AG09319 (cell line): Measurements from ENCODE around the gene PPP1R17.

ENCODE experiments used
- DNase-seq: peaks from one replicate; pipeline ENCODE4 v3.0.0-alpha.2; 2010; ENCODE audit warnings: low read depth; ENCODE audit errors: extremely low read depth
- TF ChIP-seq, protein P1 (sequence below): IDR thresholded peaks from 2 replicates; pipeline ENCODE4 v1.5.1; 2011; ENCODE audit warnings: low read depth, mild to moderate bottlenecking, inconsistent platforms, low read length, moderate library complexity

PPP1R17 gene

DNA sequence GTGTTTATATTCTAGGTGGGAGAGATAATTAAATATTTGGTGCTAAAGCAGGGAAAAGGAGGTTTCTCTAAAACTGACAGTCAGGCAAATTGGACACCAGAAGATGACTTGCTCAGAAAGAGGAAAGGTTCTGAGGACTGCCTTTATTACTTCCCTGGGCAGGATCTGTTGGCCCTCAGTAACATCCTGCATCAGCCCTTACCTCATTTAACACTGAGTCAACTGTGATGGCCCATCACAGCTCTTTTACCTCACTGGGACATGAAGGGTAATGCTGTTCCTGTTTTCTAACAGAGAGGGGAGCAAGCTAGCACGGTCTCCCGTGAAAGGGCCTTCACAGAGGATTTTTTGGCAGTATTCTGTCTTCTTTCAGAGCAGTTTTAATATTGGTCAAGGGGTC, 12.0 kb downstream of the PPP1R17 start:
- TF ChIP-seq, protein P1, sequence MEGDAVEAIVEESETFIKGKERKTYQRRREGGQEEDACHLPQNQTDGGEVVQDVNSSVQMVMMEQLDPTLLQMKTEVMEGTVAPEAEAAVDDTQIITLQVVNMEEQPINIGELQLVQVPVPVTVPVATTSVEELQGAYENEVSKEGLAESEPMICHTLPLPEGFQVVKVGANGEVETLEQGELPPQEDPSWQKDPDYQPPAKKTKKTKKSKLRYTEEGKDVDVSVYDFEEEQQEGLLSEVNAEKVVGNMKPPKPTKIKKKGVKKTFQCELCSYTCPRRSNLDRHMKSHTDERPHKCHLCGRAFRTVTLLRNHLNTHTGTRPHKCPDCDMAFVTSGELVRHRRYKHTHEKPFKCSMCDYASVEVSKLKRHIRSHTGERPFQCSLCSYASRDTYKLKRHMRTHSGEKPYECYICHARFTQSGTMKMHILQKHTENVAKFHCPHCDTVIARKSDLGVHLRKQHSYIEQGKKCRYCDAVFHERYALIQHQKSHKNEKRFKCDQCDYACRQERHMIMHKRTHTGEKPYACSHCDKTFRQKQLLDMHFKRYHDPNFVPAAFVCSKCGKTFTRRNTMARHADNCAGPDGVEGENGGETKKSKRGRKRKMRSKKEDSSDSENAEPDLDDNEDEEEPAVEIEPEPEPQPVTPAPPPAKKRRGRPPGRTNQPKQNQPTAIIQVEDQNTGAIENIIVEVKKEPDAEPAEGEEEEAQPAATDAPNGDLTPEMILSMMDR, result no peak
- DNase-seq, result no peak

DNA sequence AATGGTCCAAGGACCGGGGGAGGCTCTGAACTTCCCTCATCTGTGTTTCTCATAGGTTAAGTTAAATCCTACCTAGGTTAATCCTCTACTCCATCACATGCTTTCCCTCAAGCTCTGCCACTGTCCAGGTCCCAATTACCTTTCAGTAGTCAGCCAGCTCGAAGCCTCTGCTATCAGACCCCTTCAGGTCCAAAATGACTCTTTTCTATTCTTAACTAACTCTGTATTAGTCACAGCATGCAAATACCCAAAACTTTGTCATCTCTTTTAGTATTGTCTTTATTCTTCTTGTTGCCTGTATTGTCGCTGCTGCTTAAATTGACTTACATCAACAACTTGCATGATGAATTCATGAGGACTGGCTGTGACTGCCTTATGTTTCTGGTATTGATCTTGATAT, 15.3 kb downstream of the PPP1R17 start:
- no peak for DNase-seq
- TF ChIP-seq, protein P1, result no peak

DNA sequence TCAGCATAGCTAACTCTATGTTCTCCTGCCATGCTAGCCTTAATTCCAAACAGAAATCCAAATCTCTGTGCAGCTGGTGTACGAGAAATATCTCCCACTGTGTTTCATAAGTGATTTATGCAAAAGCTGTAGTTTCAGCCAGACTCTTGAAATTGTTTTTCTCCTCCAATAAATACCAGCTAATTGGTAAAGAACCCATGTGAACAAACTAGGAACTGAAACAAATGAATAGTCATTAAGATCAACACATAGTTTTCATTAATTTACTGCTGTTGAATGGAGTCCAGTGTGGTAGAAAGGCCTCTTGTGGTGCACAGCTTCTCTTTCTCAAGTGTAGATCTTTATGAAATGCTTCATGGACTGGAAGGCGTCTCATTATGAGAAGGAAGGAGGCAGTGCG, 18.4 kb downstream of the PPP1R17 start:
- DNase-seq, result no peak
- TF ChIP-seq, protein P1, result no peak

DNA sequence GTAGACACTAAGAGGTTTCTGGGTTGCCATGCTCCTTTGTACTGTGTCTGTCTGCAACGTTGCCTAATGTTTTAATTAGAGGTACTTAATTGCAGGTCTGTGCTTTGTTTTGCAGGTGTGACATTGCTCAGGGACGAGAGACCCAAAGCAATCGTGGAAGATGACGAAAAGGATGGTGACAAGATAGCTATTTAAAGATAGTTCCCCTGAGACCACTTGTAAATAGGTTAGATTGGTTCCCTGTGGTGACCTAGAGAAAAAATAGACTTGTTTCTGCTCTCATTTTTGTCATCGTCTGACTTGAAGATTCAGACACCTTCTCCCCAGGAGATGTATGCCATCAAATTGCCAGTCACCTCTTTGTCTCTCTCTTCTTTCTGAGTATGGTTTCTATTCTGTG, 20.1 kb downstream of the PPP1R17 start:
- no peak for DNase-seq
- TF ChIP-seq, protein P1, result no peak

DNA sequence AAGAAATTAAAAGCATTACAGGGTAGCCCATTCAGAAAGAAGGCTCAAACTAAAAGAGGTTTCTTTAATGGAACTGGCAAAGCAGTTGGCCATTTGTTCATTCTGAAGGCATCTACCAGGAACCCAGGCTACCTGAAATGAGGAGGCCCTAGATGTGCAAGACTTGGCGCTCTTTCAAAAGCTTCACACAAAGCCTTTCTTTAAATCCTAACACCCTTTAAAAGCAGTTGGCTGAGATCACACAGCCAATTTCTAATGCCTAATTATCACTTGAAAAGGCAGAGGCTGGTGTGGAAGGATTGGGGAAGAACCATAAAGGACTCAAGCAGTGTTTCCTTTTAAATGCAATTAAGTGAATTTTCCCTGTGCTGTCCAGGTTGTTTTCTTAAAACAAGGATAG, 23.2 kb downstream of the PPP1R17 start:
- TF ChIP-seq, protein P1, result no peak
- DNase-seq, result no peak

DNA sequence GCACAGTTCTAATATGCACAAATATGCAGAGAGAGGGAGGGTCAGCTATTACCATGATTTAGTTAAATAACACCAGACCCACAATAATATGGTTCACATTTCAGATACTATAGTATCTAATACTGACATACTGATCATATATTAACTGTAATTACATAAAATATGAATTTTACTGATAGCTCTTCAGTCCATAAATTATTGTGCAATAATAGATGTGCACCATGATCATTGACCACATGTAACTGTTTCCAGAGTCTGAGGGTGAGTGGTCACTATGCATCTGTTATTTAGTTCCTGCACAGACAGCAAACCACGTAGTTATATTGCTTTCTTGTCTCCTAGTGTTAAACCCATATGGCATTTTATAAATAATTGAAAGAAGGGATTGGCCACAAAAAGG, 29.3 kb downstream of the PPP1R17 start:
- TF ChIP-seq, protein P1, result no peak
- DNase-seq, result no peak

DNA sequence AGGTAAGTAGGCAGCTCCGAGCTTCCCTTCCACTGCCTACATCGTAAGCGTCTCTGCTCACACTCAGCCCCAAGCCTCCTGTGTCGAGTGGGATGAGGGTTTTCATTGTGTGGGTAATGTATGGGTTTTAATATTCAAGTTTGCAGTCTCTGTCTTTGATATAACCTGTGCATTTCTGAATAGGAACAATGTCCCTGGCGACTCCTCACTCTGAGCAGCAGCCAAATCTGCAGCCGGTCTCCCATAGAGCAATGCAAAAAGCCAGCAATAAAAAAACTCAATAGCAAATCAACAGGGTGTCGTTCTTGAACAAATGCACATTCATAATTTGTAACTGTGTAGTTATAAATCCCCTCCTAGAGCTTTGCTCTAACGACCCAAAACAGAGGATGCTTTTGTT, 33.4 kb downstream of the PPP1R17 start:
- TF ChIP-seq, protein P1, result no peak

More for the DNA sequence above, 33.4 kb downstream of the PPP1R17 start:
- DNase-seq, result no peak
